GM19035 (cell line): ENCODE results near the gene SLC35F3.
"Not testable (repeated sequence)": the region's sequence is repeated elsewhere in the genome, so short reads cannot be mapped to it uniquely, and the experiment has no call there.

Source experiments
- ATAC-seq: cut with Tn5 transposase; IDR thresholded peaks from one replicate; pipeline ENCODE4 v1.9.1; 2021; ENCODE audit not compliant: unreplicated experiment

SLC35F3 gene

DNA sequence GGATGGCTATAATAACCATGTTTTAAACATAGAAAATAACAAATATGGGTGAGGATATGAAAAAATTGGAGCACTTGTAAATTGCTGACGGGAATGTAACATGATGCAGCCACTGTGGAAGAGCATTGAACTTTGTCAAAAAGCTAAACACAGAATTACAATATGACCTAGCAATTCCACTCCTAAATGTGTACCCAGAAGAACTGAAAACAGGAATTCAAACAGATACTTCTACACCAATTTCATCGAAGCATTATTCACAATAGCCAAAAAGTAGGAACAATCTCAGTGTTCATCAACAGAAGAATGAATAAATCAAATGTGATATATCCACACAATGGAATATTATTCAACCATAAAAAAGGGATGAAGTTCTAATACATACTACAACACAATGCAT lies 436.1 kb downstream of the SLC35F3 start:
- ATAC-seq, result no peak

DNA sequence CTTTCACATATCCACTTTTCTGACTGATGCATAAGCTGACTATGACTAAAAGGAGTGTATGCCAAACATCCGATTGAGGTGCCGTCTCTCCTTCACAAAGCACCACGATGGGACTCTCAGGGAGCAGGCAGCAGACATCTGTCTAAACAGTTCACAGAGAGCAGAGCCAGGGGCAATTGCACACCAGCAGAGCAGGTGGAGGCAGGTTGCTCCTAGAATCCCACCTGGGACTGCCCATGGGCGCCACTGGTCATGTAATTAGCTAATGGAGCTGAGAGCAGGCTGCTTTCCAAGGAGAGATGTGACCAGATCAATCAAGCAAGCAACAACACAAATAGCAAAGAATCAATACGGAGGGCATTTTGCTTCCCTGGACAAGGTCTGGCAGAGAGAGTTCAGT lies 438.3 kb downstream of the SLC35F3 start:
- no peak for ATAC-seq

DNA sequence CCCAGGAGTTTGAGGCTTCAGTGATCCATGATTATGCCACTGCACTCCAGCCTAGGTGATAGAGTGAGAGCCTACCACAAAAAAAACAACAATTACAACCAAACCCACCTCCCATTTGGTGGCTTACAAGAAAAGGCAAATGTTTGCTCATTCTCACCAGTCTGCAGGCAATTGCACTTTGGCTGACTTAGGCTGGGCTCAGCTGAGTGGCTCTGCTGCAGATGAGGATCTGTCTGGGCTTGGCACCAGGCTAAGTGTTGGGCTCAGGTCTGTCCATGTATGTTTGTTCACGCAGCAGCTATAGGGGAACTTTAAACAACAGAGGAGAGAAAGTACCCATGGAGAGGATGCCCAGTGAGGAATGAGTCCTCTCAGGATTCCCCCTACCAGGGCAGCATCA lies 440.8 kb downstream of the SLC35F3 start:
- no peak for ATAC-seq

DNA sequence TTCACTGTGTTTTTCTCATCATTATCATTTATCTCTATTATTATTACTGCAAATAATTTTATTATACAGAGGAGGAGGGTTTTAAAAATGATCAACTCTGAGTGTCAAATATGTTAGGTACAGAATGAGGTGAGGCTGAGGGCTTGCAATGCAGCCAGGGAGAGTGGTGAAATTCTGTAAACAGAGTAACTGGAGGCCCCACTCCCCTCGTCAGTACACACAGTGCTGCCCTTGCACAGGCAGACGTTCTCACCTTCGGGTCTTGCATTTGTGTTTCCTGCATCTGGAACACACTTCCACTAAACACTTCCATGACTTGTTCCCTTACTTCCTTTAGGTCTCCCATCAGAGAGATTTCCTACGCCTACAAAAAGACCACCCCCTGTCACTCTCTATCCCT lies 444.5 kb downstream of the SLC35F3 start:
- no peak for ATAC-seq

DNA sequence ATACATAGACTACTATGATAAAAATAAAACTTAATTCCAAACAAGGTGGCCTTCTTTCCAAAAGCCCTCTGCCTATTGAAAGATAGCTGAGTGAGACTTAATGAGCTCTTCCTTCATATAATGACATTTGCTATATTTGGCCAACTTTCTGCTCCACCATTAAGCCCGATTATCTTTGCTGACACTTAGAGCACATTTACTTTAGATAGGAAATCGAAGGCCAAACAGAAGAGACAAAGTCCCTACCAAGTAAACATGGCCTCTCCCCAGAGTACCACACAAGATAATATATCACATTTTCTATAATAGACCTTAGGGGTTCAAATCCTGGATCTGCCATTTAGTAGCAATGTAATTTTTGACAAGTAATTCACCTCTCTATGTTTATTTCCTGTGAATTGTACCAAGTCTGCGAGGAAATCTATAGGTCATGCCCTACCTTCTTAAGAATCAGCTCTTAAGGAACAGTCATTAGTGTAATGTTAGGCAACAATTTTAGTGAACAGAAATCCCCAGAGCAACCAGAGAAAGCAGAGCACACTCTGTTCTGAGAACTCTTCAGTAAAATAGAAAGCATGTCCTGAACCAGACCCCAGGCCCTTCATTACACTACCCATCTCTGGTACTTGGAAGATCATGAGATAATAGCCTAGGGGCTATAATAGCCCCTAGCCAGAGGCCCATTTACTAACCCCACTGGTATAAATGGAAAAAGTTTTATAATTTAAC lies 451.5 kb downstream of the SLC35F3 start:
- no peak for ATAC-seq

DNA sequence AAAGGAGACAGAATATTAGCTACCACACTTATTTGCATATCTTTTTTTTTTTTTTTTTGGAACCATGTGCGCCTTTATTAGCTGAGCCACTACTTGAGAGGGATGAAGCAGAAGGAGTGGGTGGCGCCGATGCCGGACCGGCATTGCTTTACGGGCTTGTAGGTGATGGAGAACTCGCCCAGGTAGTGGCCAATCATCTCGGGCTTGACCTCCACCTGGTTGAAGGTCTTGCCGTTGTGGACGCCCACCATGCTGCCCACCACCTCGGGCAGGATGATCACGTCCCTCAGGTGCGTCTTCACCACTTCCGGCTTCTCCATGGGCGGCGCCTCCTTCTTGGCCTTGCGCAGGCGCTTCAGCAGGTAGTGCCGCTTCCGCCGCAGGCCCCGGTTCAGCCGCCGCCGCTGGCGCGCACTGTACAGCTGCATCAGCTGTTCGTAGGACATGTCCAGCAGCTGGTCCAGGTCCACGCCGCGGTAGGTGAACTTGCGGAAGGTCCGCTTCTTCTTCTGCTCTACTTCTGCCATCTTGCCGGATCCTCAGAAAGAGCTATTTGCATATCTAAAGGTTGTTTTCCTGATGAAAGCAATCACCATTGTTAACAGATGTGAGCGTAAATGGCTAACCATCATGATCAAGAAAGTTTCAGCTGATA lies 452.3 kb downstream of the SLC35F3 start:
- not testable (repeated sequence) for ATAC-seq

DNA sequence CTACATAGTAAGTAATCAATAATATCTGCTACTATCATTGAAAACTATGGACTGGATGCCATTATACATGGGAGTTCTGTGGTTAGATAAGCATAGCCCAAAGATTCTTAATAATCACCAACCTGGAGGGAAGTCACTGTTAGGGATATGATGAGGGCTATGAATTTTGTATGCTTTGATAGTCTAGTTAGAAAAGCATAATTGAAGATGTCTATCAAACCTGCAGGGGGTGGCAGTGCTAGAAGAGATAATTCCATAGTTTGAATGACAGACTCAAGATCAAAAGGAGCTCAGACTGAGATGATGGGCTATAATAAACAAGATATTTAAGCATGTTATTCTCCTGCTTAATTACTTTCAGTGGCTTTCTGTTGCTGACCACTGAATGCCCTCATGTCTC lies 453.4 kb downstream of the SLC35F3 start:
- no peak for ATAC-seq

DNA sequence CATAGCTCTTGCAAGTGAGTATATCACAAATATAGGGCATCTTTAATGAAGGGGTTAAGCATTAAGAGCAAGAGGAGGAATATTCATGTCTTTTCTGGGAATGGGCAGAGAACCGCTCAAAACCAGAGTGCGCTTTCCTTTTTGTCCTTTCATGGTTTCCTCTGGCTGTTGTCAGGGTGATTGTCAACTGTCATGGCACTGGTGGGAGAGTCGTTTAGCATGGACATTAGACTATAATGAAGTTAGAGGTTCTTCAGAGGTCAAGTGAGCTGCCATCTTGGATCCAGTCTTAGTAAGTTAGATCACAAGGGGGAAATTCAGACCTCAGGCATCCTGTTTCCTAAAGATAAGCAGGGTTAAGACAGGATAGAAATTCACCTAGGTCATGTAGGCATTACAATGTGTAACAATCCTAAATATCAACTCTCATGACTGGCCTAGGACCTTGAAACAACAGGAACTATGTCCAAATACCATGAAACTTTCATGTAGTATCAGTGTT lies 456.7 kb downstream of the SLC35F3 start:
- ATAC-seq, result no peak

DNA sequence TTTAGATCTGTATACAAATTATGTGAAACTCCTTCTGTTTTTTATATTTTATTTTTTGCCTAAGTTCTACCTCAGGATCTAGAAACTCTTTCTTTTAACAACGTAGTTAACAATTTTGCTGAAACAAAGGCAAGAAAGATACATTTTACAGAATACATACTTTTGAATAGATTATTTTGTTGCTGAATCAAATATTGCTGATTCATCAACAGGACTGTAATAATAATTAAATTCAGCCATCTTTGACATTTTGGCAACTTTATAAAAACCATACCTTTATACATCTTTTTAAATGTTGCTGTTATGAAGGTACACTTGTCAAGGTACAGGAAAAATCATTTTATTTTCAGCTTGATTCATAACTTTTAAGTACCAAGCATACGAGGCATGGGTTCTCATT lies 458.1 kb downstream of the SLC35F3 start:
- ATAC-seq, result no peak

DNA sequence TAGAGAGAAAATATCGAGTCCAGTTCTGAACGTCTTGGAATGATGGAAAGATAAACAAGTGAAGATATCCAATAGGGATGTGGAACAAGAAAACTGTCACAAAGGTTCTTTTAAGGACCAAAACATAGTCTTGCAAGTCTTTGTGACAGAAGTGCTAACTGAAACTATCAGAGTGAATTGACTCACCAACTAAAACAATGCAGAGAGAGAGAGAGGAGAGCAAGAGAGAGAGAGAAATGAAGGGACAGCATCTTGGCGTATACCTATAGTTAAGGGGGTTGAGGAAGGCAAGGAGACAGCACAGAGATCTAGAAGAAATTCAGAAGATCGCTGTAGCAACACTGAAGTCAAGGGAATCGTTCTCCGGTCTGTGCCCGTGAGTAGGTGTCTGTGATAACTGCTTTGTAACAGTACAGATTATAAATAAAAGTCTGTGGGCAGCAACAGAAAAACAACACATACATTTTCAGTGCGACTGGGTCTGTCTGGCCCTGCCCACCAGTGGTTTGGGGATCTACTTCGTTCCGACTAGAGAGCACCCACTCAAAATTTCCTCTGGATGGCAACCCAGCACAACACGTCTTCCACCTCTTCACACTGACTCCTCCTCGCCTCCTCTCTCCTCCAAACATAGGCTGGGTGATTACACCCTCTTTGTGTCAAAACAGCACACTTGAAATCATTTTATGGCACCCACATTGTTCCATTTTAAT lies 464.0 kb downstream of the SLC35F3 start:
- no peak for ATAC-seq

DNA sequence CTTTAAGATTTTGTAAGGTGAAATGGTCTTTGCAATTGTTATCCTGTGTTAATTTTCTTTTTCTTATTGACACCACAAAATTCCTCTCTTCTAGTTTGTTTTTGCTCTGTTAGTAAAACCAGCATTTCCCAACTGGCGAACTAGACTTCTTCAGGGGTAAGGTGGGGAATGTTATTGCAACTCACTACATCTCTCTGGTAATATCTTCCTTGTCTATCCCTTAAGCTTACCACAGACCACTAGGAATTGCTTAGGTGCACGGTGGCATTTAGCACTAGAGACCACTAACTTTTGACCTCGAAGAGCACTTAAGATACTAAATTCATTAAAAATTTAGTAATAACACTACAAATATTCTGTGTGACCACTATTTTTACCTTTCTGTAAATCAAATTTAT lies 464.6 kb downstream of the SLC35F3 start:
- ATAC-seq, result no peak

DNA sequence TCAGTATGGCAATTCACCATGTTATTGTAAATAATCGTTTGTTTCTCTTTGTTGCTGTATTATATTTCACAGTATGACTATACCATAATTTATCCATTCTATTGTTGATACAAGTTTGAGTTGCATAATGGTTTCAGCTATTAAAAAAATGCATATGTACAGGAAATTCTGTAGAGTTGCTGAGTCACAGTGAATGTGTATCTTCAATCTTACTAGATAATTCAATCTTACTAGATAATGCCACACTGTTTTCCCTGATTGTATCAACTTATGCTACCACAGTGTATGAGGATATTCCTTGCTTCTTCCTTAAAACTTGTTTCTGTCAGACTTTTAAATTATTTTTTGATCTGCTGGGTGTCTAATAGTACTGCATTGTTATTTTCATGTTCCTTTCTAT lies 465.3 kb downstream of the SLC35F3 start:
- ATAC-seq, result no peak

DNA sequence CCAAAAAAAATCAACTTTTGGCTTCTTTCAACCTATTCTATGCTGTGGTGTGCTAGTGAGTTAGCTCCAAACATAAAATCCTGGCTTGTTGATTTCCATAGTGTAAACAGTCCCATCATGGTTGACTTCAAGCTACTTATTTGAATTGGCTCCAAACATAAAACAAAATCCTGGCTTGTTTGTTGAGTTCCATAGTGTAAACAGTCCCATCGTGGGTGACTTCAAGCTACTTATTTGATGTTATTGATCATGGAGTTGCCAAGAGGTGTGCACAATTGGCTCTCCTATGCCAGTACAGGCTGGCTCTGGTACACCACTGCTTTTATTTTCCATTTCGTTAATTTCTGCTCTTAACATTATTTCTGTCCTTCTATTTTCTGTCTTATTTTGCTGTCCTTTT lies 466.9 kb downstream of the SLC35F3 start:
- ATAC-seq, result no peak

DNA sequence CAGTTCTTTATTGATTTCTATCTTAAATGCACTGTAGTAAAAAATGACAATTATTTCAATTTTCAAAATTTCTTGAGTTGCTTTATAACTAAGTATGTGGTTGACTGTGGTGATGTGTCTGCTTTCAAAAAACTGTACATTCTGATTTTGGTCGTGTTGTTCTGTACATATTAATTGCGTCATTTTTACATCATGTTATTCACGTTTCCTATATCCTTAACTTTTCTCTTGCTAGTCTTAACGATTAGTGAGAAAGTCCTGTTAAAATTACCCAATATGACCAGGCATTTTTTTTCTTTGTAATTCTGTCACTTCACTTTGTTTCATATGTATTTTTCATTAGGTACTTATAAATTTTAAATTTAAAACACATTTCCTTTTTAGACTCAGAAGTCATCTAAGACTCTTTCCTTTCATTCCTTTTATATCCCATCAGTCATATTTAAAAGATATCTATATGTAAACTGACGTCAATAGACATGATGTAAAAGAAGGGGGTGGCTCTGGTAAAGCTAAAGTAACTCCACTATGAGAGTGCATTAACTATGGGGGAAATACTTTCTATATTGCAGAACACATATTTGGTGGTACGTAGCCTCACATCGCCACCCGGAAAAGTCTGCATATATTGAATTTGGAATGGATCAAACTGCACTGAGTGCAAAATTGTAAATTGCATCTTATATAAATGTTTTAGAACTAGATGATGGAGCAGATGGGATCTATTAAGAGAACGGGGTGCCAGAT lies 467.7 kb downstream of the SLC35F3 start:
- no peak for ATAC-seq

DNA sequence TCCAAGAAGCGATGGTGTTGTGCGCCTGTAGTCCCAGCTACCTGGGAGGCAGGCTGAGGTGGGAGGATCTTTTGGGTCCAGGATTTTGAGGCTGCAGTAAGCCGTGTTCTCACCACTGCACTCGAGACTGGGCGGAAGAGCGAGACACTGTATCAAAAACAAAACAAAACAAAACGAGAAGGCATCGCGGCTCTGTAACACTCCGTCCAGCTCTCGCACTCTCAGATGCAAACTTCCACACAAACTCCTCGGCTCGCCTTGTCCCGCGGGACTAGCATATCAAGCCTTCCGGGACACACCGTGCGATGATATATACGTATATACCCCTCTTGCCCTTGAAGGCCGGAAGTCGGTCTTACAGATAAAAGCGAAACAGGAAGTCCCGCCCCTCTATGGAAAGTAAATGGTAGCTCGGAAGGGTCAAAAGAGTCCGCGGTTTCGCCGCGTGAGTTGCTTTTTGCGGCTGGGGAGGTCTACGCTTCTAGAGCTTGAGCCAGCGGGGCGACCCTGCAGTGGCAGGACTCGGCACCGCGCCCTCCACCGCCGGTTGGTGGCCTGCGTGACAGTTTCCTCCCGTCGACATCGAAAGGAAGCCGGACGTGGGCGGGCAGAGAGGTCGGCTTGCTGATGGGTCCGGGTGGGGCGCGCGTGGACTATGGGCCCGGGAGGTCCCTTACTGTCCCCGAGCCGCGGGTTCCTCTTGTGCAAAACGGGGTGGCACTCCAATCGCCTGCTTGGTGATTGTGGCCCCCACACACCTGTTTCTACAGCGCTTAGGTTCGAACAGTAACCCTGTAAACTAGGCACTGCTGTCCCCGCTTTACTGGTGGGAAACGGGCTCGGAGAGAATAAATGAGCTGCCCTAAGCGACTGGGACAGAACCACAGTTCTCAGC lies 468.8 kb downstream of the SLC35F3 start, which contains the start of gene COA6:
TSS of gene COA6 (plus strand) at position 393 of the 895 bp plus-strand sequence. CDS start at position 404, 11 bp downstream.
- ATAC-seq, result peak; percentile 93

DNA sequence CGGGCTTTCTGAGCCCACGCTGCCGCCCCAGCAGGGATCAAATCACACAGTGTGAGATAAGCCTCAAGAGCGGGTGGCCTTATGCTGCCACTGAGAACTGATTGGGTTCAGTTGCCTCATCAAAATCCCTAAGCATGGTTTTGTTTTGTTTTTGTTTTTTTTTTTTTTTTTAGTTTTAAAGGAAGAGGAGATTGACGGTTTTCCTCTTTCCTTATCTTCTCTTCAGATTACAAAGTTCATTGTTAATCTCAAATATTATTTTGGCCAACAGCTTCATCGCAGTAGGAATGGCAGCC lies 469.4 kb downstream of the SLC35F3 start:
- ATAC-seq, result peak; percentile 28
